Measurements from ENCODE around the gene CDH4.

Gene CDH4

DNA sequence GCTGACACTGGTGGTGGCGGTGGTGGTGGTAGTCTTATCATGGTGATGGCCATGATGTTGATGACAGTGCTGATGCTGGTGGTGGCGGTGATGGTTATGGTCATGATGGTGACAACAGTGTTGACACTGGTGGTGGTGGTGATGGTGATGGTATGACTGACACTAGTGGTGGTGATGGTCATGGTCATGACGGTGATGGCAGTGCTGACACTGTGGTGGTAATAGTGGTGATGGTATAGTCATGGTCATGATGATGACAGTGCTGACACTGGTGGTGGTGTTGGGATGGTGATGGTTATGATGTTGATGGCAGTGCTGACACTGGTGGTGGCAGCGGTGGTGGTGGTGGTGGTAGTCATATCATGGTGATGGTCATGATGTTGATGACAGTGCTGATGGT, 205.7 kb downstream of the CDH4 start:
- no peak overlapping the region for H3K4me3 ChIP-seq (ENCODE audit: low read depth, low read length)
- TF ChIP-seq CTCF (IDR thresholded peaks at IDR 0.05; ENCODE audit: low read depth, low read length): no peak

DNA sequence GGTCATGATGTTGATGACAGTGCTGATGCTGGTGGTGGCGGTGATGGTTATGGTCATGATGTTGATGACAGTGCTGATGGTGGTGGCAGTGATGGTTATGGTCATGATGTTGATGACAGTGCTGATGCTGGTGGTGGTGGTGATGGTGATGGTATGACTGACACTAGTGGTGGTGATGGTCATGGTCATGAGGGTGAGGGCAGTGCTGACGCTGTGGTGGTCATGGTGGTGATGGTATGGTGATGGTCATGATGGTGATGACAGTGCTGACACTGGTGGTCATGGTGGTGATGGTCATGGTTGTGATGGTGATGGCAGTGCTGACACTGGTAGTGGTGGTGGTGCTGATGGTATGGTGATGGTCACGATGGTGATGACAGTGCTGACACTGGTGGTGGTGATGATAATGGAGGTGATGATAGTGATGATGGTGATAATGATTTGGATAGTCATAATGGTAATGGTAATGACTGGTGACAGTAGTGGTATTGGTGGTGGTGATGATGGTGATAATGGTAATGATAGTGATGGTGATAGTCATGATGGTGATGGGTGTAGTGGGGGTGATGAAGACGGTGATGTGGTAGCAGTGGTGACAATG, 206.2 kb downstream of the CDH4 start:
- TF ChIP-seq CTCF (IDR thresholded peaks at IDR 0.05; ENCODE audit: low read depth, low read length): no peak

GRCh38 chr20:61459266-61459665, 207.2 kb downstream of the CDH4 start:
- TF ChIP-seq CTCF (IDR thresholded peaks at IDR 0.05; ENCODE audit: low read depth, low read length): no peak
- no peak overlapping the region for H3K4me3 ChIP-seq (ENCODE audit: low read depth, low read length)

More for the DNA sequence above, 206.2 kb downstream of the CDH4 start:
- H3K4me3 ChIP-seq (ENCODE audit: low read depth, low read length): no peak overlapping the region

DNA sequence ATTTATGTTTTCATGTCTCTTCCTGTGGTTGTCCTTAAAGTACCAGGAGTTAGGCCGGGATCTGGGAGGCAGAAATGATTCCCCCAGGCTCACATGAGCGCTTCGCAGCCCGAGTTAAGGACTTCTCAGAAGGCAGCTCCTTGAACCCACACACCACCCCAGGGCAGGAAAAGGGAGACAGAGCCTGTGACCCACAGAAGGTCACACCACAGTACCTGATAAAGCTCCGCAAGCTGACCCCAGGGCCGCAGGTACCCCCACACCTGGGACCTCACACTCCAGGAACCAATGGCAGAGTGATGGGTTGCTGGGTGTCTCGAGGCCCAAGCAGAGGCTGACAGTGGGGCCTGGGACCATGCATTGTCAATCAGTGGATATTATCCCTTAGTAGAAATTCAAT, 207.6 kb downstream of the CDH4 start:
- H3K4me3 ChIP-seq (ENCODE audit: low read depth, low read length): no peak overlapping the region
- no peak for TF ChIP-seq CTCF (IDR thresholded peaks at IDR 0.05; ENCODE audit: low read depth, low read length)

DNA sequence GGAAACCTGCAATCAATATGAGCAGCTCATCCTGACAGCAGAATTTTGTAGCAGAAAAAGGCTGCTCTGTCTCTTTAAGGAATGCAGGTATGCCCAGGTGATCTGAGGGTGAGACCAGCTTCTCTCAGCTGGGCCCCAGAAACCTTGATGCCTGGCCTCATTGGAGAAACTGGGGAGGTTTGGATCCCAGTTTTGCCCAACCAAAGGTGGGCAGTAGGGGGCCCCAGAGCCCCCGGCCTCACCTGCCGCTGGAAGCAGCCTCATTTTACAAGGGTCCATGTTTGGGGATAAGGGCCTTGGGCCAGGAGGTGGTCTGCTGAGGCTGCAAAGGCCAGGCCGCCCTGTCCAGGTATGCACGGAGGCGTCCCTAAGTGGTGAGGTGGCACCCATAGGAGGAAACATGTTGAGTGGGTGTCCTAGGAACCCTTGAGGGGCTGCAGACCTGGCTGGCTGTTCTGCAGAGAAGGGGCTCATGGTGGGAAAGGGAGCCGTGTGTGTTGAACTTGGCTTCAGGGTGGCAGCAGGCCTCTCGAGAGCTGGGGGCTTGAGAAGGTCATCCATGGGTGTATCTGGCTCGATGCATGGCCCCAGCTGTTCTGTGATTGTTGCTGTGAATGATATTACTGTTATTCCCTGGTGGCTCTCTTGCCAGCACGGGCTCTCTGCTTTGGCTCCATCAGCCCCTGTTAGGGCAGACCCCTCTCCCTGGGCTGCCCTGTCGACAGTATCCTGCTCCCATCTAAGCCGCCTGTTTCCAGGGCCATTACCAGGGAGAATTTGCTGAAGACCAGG, 208.4 kb downstream of the CDH4 start:
- no peak for TF ChIP-seq CTCF (IDR thresholded peaks at IDR 0.05; ENCODE audit: low read depth, low read length)
- H3K4me3 ChIP-seq (ENCODE audit: low read depth, low read length): no peak overlapping the region

DNA sequence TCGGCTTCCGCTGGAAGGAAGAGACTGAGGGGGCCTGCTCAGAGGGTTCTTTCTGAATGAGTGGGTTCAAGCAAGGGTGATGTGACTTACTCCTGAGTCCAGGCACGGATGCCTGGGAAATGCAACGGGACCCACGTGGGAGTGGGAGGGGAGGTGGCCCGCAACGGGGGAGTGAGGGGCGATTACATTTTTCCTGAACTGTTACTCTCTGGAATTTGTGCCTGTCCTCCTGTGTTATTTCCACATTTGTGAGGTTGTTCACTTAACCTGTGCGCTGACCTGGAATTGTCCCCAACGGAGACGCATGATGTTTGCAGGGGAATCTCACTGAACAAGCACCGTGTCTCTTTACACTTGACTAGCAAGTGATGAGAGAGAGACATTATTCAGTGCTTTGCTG, 209.4 kb downstream of the CDH4 start:
- H3K4me3 ChIP-seq (ENCODE audit: low read depth, low read length): no peak overlapping the region
- TF ChIP-seq CTCF (IDR thresholded peaks at IDR 0.05; ENCODE audit: low read depth, low read length): no peak
